H1 (cell line): ENCODE results near the gene GRIN3A. TPM values are rescaled to one million over a fixed set of nuclear protein-coding genes. Genes with fewer than 3 reads are reported as not detected.

Source experiments
- CTCF ChIA-PET: fragments of 300-600 bp; sonication (Branson Sonifier 250); formaldehyde crosslinking; loops from one replicate; lab custom pipeline; 2021; ENCODE audit not compliant: partially characterized antibody; lab: Charles Lee
- POLR2A ChIA-PET: fragments of 300-600 bp; sonication (Branson Sonifier 250); formaldehyde crosslinking; loops from one replicate; lab custom pipeline; 2021; ENCODE audit warnings: inconsistent platforms; ENCODE audit not compliant: partially characterized antibody; lab: Charles Lee
- DNase-seq, 2 experiments: peaks; one replicate each; pipeline versions ENCODE4 v3.0.0 to v3.0.0-alpha.2; 2010 to 2022; ENCODE audit warnings: low spot score in 2 of 2, low read depth in 1 of 2, mixed read lengths in 1 of 2
- FAIRE-seq: peaks from 2 replicates; lab custom pipeline; 2011; peaks lifted over from hg19 to GRCh38; lab: Jason Lieb, UNC
- H2AFZ ChIP-seq: 2 replicates; pipeline ENCODE4 v1.8.1; 2012; ENCODE audit warnings: low read length, inconsistent platforms
- H2AK5ac ChIP-seq: 2 replicates; pipeline ENCODE4 v1.6.1; 2013; ENCODE audit warnings: low read depth, low read length
- H2BK120ac ChIP-seq: replicated peaks from 2 replicates; pipeline ENCODE3; 2013; ENCODE audit warnings: low read depth, low read length, inconsistent platforms
- H2BK12ac ChIP-seq: 2 replicates; pipeline ENCODE4 v1.6.1; 2013; ENCODE audit warnings: low read depth, low read length
- H2BK15ac ChIP-seq: 2 replicates; pipeline ENCODE4 v1.6.1; 2013; ENCODE audit warnings: low read length
- H2BK20ac ChIP-seq: 2 replicates; pipeline ENCODE4 v1.6.1; 2013; ENCODE audit warnings: low read length
- H2BK5ac ChIP-seq: 2 replicates; pipeline ENCODE4 v1.6.1; 2013; ENCODE audit warnings: low read depth, low read length
- H3K14ac ChIP-seq: 2 replicates; pipeline ENCODE4 v1.6.1; 2013; ENCODE audit warnings: inconsistent platforms; ENCODE audit not compliant: insufficient read length
- H3K18ac ChIP-seq: 2 replicates; pipeline ENCODE4 v1.6.1; 2013; ENCODE audit warnings: low read length; ENCODE audit errors: extremely low read depth
- H3K23ac ChIP-seq: 2 replicates; pipeline ENCODE4 v1.6.1; 2013; ENCODE audit warnings: inconsistent platforms; ENCODE audit not compliant: insufficient read length
- H3K23me2 ChIP-seq: 2 replicates; pipeline ENCODE4 v1.6.1; 2013; ENCODE audit warnings: low read depth, low read length
- H3K27ac ChIP-seq: 2 replicates; pipeline ENCODE4 v1.6.1; 2011; ENCODE audit warnings: low read depth, low read length, inconsistent platforms
- H3K27me3 ChIP-seq, 4 experiments: replicated peaks in 1 of 4; 1 replicate in 1 of 4; 2 replicates in 3 of 4; pipeline versions ENCODE4 v1.6.1 to v1.8.1; 2011 to 2013; ENCODE audit warnings: low read length in 3 of 4, mild to moderate bottlenecking in 3 of 4, inconsistent platforms in 2 of 4, mixed read lengths in 2 of 4, moderate library complexity in 1 of 4; ENCODE audit not compliant: control insufficient read depth in 3 of 4, insufficient read depth in 3 of 4; ENCODE audit errors: extremely low read depth in 1 of 4
- H3K36me3 ChIP-seq, 4 experiments: 2 replicates each; pipeline versions ENCODE4 v1.6.1 to v1.8.1; 2011 to 2013; ENCODE audit warnings: mild to moderate bottlenecking in 4 of 4, low read length in 3 of 4, moderate library complexity in 2 of 4, control low read depth in 1 of 4, inconsistent platforms in 1 of 4; ENCODE audit not compliant: insufficient read depth in 4 of 4, control insufficient read depth in 2 of 4
- H3K4ac ChIP-seq: replicated peaks from 2 replicates; pipeline ENCODE3; 2013; ENCODE audit warnings: low read length, low read depth, mixed read lengths, inconsistent platforms; ENCODE audit not compliant: insufficient read length
- H3K4me1 ChIP-seq, 4 experiments: replicated peaks in 1 of 4; 1 replicate in 1 of 4; 2 replicates in 3 of 4; pipeline versions ENCODE4 v1.6.1 to v1.8.1; 2011 to 2013; ENCODE audit warnings: low read length in 3 of 4, inconsistent platforms in 2 of 4, mixed read lengths in 1 of 4; ENCODE audit not compliant: insufficient read depth in 4 of 4, control insufficient read depth in 3 of 4
- H3K4me2 ChIP-seq, 2 experiments: 2 replicates each; pipeline versions ENCODE4 v1.6.1 to v1.8.1; 2011 to 2013; ENCODE audit warnings: low read depth in 2 of 2, low read length in 2 of 2, control low read depth in 1 of 2, inconsistent platforms in 1 of 2, mild to moderate bottlenecking in 1 of 2; ENCODE audit not compliant: insufficient read depth in 1 of 2
- H3K4me3 ChIP-seq, 4 experiments: fragments of 200-600, 300-600 bp in 1 of 4; sonication (generic), shearing (Covaris generic), sonication (Bioruptor Twin) in 1 of 4; 2 replicates each; pipeline versions ENCODE4 v1.5.1 to v1.8.1; 2011 to 2016; ENCODE audit warnings: low read length in 4 of 4, low read depth in 3 of 4, control low read depth in 2 of 4, inconsistent platforms in 2 of 4, mild to moderate bottlenecking in 2 of 4, mixed read lengths in 1 of 4, moderate library complexity in 1 of 4; ENCODE audit not compliant: insufficient read depth in 2 of 4; ENCODE audit errors: extremely low read depth in 1 of 4
- H3K56ac ChIP-seq: replicated peaks from 2 replicates; pipeline ENCODE3; 2013; ENCODE audit warnings: low read depth, mild to moderate bottlenecking, mixed read lengths, low read length, inconsistent platforms; ENCODE audit not compliant: insufficient read length
- H3K79me1 ChIP-seq: 2 replicates; pipeline ENCODE4 v1.6.1; 2013; ENCODE audit warnings: low read depth, low read length, control low read depth
- H3K79me2 ChIP-seq, 2 experiments: 2 replicates each; pipeline versions ENCODE4 v1.6.1 to v1.8.1; 2012 to 2013; ENCODE audit warnings: low read length in 2 of 2, mild to moderate bottlenecking in 2 of 2, inconsistent platforms in 1 of 2; ENCODE audit not compliant: insufficient read depth in 2 of 2, control insufficient read depth in 1 of 2
- H3K9ac ChIP-seq, 4 experiments: replicated peaks in 1 of 4; 1 replicate in 1 of 4; 2 replicates in 3 of 4; pipeline versions ENCODE4 v1.6.1 to v1.8.1; 2011 to 2013; ENCODE audit warnings: low read depth in 3 of 4, low read length in 3 of 4, control low read depth in 2 of 4, mild to moderate bottlenecking in 2 of 4, moderate library complexity in 2 of 4, inconsistent platforms in 1 of 4; ENCODE audit errors: extremely low read depth in 1 of 4
- H3K9me3 ChIP-seq, 2 experiments: 2 replicates each; pipeline versions ENCODE4 v1.6.1 to v1.8.1; 2012 to 2013; ENCODE audit warnings: mild to moderate bottlenecking in 2 of 2, moderate library complexity in 2 of 2, control low read depth in 1 of 2, inconsistent platforms in 1 of 2, low read depth in 1 of 2, low read length in 1 of 2, mixed read lengths in 1 of 2; ENCODE audit not compliant: insufficient read depth in 2 of 2
- H4K20me1 ChIP-seq, 2 experiments: replicated peaks in 1 of 2; 2 replicates each; pipeline versions ENCODE3 to v1.8.1; 2011 to 2013; ENCODE audit warnings: inconsistent platforms in 2 of 2, low read length in 2 of 2, mild to moderate bottlenecking in 1 of 2; ENCODE audit not compliant: insufficient read depth in 2 of 2, control insufficient read depth in 1 of 2
- H4K5ac ChIP-seq: 2 replicates; pipeline ENCODE4 v1.6.1; 2013; ENCODE audit warnings: low read length, low read depth, mixed read lengths, inconsistent platforms; ENCODE audit not compliant: insufficient read length
- H4K8ac ChIP-seq: 2 replicates; pipeline ENCODE4 v1.8.0; 2013; ENCODE audit warnings: mild to moderate bottlenecking, moderate library complexity, low read length, inconsistent platforms; ENCODE audit not compliant: insufficient read depth; ENCODE audit errors: extremely low read depth
- H4K91ac ChIP-seq: replicated peaks from 2 replicates; pipeline ENCODE3; 2013; ENCODE audit warnings: low read length, mixed read lengths, inconsistent platforms; ENCODE audit not compliant: insufficient read length
- CEBPB ChIP-seq: IDR thresholded peaks from 2 replicates; pipeline ENCODE4 v1.6.1; 2012; ENCODE audit warnings: low read depth, low read length
- CTCF ChIP-seq, 3 experiments: IDR thresholded peaks; 1 replicate in 2 of 3; 2 replicates in 1 of 3; pipeline versions ENCODE4 v1.5.1 to v1.6.1; 2011; ENCODE audit warnings: low read length in 3 of 3, mild to moderate bottlenecking in 3 of 3, inconsistent platforms in 2 of 3, low read depth in 1 of 3, moderate library complexity in 1 of 3; ENCODE audit not compliant: insufficient read depth in 1 of 3; ENCODE audit errors: control extremely low read depth in 1 of 3
- EGR1 ChIP-seq: IDR thresholded peaks from 2 replicates; pipeline ENCODE4 v1.6.1; 2011; ENCODE audit warnings: low read depth, low read length, borderline replicate concordance
- KDM1A ChIP-seq: fragments of 200-600, 300-600 bp; sonication (generic); IDR thresholded peaks from 2 replicates; pipeline ENCODE4 v1.7.1; 2016; ENCODE audit warnings: mild to moderate bottlenecking, low read length, borderline replicate concordance
- PHF8 ChIP-seq: fragments of 200-600 bp; sonication (generic); conservative IDR thresholded peaks from 2 replicates; pipeline ENCODE4 v1.7.1; 2012; ENCODE audit warnings: low read depth, mild to moderate bottlenecking, inconsistent platforms, low read length, moderate library complexity
- SIN3A ChIP-seq, 2 experiments: IDR thresholded peaks in 1 of 2; conservative IDR thresholded peaks in 1 of 2; 2 replicates each; pipeline ENCODE4 v1.6.1; 2011 to 2012; ENCODE audit warnings: low read length in 2 of 2, improper control_type of control experiment in 1 of 2, low read depth in 1 of 2, mild to moderate bottlenecking in 1 of 2
- WGBS, 2 experiments: shearing (Covaris generic) in 1 of 2; methylation state at CpG; one replicate each; pipeline versions ENCODE4 v1.1.6 to v1.1.7; 2013 to 2015; ENCODE audit warnings: low lambda C conversion rate in 2 of 2, mixed read lengths in 2 of 2, inconsistent platforms in 1 of 2, low coverage in 1 of 2, missing lambda C conversion rate in 1 of 2; ENCODE audit not compliant: insufficient replicate concordance in 2 of 2, insufficient coverage in 1 of 2, insufficient read length in 1 of 2; ENCODE audit errors: extremely low coverage in 1 of 2, missing lambda C conversion rate in 1 of 2; 5-methylcytosine and 5-hydroxymethylcytosine counted together
- polyA plus RNA-seq, 7 experiments: library from polyadenylated mRNA; depleted of rRNA in 3 of 7; stranded (reverse) in 5 of 7; unstranded in 2 of 7; fragments of >200 nt in 5 of 7; fragments of 200-250 nt in 2 of 7; gene quantifications; 1 replicate in 5 of 7; 2 replicates in 1 of 7; 4 replicates in 1 of 7; pipeline versions ENCODE4 v1.2.1 to v1.2.3, GENCODE V29; 2011 to 2013; ENCODE audit warnings: missing spikeins in 2 of 7, mixed read lengths in 2 of 7
- total RNA-seq: library from RNA; stranded (reverse); fragmentation: NEBNext Ultra II Directional; extraction: Animal tissue kit (Norgen Biotek cat#: 25700); gene quantifications from 2 replicates; pipeline ENCODE4 v1.2.1, GENCODE V29; 2021

GRIN3A gene
- total and polyA plus RNA-seq, 2 of the 8 experiments (the other 6 are each of a cell fraction or from before 2014, with no cell fraction given): 0.04 TPM; not detected in 1

- Histone ChIP-seq H3K14ac (no peak overlapping the region), H3K79me2 (no peaks in the 10 kb centered on the region), H3K18ac (no peak overlapping the region), H3K4ac (no peak overlapping the region), H4K5ac (no peak overlapping the region), H3K9me3 (no peaks in the 10 kb centered on the region), H2BK12ac (no peak overlapping the region), H2BK20ac (no peak overlapping the region), H3K79me1 (no peaks in the 10 kb centered on the region), H2BK5ac (no peak overlapping the region), H3K27me3 (no peaks in the 10 kb centered on the region), H3K56ac (no peak overlapping the region), H3K4me1 (no peaks in the 10 kb centered on the region), H3K23me2 (no peaks in the 10 kb centered on the region), H2BK120ac (no peak overlapping the region), H3K23ac (no peak overlapping the region), H3K4me3 (no peak overlapping the region), H4K8ac (no peak overlapping the region), H3K4me2 (no peak overlapping the region), H2AK5ac (no peak overlapping the region), H2AFZ (no peak overlapping the region), H3K9ac (no peak overlapping the region), H2BK15ac (no peak overlapping the region), H3K27ac (no peak overlapping the region), H4K91ac (no peak overlapping the region), H3K36me3 (no peaks in the 10 kb centered on the region), H4K20me1 (no peaks in the 10 kb centered on the region)
- no peak for DNase-seq
- TF ChIP-seq PHF8 (no peak), EGR1 (no peak), CTCF (IDR thresholded peaks at IDR 0.05; ENCODE audit: control extremely low read depth in 1 of 3, insufficient read depth in 1 of 3, low read depth in 1 of 3, low read length in 3 of 3) (peak in 1 of 3 experiments; percentile 3; a peak in 1 of 4 replicates), CEBPB (no peak), SIN3A (conservative IDR thresholded peaks at IDR 0.05 in 1 of 2, IDR thresholded peaks at IDR 0.05 in 1 of 2; ENCODE audit: low read depth in 1 of 2, low read length in 2 of 2) (no peak), KDM1A (no peak)
- CTCF ChIA-PET: interaction anchor here (1.1 to 1.2 kb wide), 2 partner anchors 15 to 32 kb away, joined by 4 to 5 read pairs; no protein-coding TSS in a partner anchor
- POLR2A ChIA-PET: no interaction called here
- WGBS, 2 experiments: 94% methylated on average over 1 of the region's 1 CpG; no CpG with 5 or more reads in 1 of the 2 experiments
- FAIRE-seq: no peak
Observed at GRCh38 chr9:101635473-101635872, 103.0 kb downstream of the GRIN3A start.
